ENCODE results near the gene PROS1. TPM values are rescaled to one million over a fixed set of nuclear protein-coding genes. Genes with fewer than 3 reads are reported as not detected.
A peak's percentile ranks its signal among the peaks of the same experiment; 100 is the strongest.
"Not testable (repeated sequence)": the region's sequence is repeated elsewhere in the genome, so short reads cannot be mapped to it uniquely, and the experiment has no call there.

The PROS1 gene
- total and polyA plus RNA-seq, 4 experiments from 2014 or later = not detected

DNA sequence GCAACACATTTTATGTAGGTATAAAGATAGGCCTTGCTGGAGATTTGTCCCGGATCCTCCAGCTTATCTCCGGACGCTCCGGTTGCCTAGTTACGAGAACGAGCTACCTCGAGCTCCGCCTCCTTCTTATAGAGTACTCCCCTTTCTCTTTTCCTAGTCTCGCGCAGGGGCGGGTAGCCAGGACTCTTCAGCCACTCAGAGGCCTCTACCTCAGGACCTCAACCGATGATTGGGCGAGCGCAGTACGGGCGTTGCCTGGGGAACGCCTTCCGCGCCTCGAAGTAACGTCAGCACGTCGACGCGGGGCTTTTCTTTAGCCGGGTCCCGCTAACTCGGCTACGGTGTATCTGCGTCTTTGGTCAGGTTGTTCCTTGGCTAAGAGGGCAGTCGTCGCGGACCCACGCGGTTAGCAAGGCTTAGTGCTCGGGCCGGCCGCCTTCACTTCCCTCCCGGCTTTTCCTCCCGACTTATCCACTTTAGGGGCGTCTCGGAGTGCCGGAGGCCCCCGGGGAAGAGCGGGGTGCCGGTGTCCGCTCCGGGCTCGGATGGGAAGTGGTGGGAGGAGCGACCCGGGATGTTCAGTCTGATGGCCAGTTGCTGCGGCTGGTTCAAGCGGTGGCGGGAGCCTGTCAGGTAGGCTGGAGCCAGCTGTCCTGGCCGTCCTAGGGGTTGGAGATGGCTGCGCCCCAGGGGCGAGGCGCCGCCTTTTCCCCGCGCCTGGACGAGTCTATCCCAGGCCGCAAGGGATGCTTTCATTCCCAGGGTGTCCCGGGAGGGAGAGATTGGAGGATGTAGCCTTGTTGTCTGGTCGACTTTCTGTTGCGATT lies 6.4 kb upstream of the PROS1 start, which contains the start of gene ARL13B:
TSS of gene ARL13B (plus strand) at position 306 of the 827 bp plus-strand sequence. CDS start at position 575, 269 bp downstream.
- DNase-seq = peak; percentile 91 to 97 (median 94)
- peak within 1 kb of the TSS; percentile 93 for H3K27ac ChIP-seq (ENCODE audit: low read depth, low read length)
- no peaks in the 10 kb centered on the region for H3K36me3 ChIP-seq (ENCODE audit: insufficient read depth, low read length)
- H3K27me3 Mint-ChIP-seq = no peaks in the 10 kb centered on the region
- no peaks in the 10 kb centered on the region for H3K9me3 Mint-ChIP-seq
- no peaks in the 10 kb centered on the region for H3K27me3 ChIP-seq (ENCODE audit: insufficient read depth, low read length)
- H3K4me3 ChIP-seq (ENCODE audit: low read length in 2 of 2) = peak within 1 kb of the TSS; percentile 78 to 98
- peak within 1 kb of the TSS; percentile 92 to 97 (median 94) for H3K27ac Mint-ChIP-seq
- ChIA-PET POLR2A (ENCODE audit: partially characterized antibody) (interaction anchor here (1.3 to 2.9 kb wide), 2 partner anchors 15 to 83 kb away, joined by 3 to 21 read pairs; partner anchors contain the start of genes DHFR2 and NSUN3), CTCF (ENCODE audit: partially characterized antibody) (interaction anchor here (0.5 to 2.7 kb wide), 4 partner anchors 12 to 275 kb away, joined by 4 to 10 read pairs (median 6); no protein-coding TSS in a partner anchor)
- H3K4me1 Mint-ChIP-seq = peaks cover 11 to 26% (median 23%) of the 10 kb centered on the region in 4 donors
- intact Hi-C loops (cut with micrococcal nuclease) = loop anchor here (1.0 kb wide), 1 partner anchor 83 kb away; the partner anchor contains the start of gene NSUN3
- peaks cover 0 to 3% of the 10 kb centered on the region in 2 donors for H3K36me3 Mint-ChIP-seq
- peak within 1 kb of the TSS; percentile 80 to 94 (median 90) for H3K4me3 Mint-ChIP-seq
- H3K9me3 ChIP-seq (ENCODE audit: control insufficient read depth in 1 of 2, low read length in 2 of 2) = no peaks in the 10 kb centered on the region
- peaks cover 16% of the 10 kb centered on the region for H3K4me1 ChIP-seq (ENCODE audit: insufficient read depth, low read length)

GRCh38 chr3:93969997-93970396 lies 3.7 kb downstream of the PROS1 start:
- H3K36me3 Mint-ChIP-seq = no peaks in the 10 kb centered on the region
- peaks cover 16% of the 10 kb centered on the region for H3K4me1 ChIP-seq (ENCODE audit: insufficient read depth, low read length)
- H3K9me3 Mint-ChIP-seq = peaks cover 0 to 3% (median 0%) of the 10 kb centered on the region in 8 donors
- H3K27me3 ChIP-seq (ENCODE audit: insufficient read depth, low read length) = no peaks in the 10 kb centered on the region
- H3K27me3 Mint-ChIP-seq = peaks cover 10 to 12% of the 10 kb centered on the region in 2 donors
- H3K4me1 Mint-ChIP-seq = peaks cover 8 to 12% (median 10%) of the 10 kb centered on the region in 4 donors
- H3K36me3 ChIP-seq (ENCODE audit: insufficient read depth, low read length) = no peaks in the 10 kb centered on the region
- intact Hi-C loops (cut with micrococcal nuclease) = no loop called here
- H3K27ac Mint-ChIP-seq = no peak overlapping the region
- no peak overlapping the region for H3K4me3 ChIP-seq (ENCODE audit: low read length in 2 of 2)
- no peak overlapping the region for H3K27ac ChIP-seq (ENCODE audit: low read depth, low read length)
- CTCF ChIA-PET (ENCODE audit: partially characterized antibody) = interaction anchor here (1.5 kb wide), 1 partner anchor 8 kb away, joined by 4 read pairs; no protein-coding TSS in a partner anchor
- DNase-seq = no peak
- POLR2A ChIA-PET (ENCODE audit: partially characterized antibody) = no interaction called here
- no peaks in the 10 kb centered on the region for H3K9me3 ChIP-seq (ENCODE audit: control insufficient read depth in 1 of 2, low read length in 2 of 2)
- no peak overlapping the region for H3K4me3 Mint-ChIP-seq

DNA sequence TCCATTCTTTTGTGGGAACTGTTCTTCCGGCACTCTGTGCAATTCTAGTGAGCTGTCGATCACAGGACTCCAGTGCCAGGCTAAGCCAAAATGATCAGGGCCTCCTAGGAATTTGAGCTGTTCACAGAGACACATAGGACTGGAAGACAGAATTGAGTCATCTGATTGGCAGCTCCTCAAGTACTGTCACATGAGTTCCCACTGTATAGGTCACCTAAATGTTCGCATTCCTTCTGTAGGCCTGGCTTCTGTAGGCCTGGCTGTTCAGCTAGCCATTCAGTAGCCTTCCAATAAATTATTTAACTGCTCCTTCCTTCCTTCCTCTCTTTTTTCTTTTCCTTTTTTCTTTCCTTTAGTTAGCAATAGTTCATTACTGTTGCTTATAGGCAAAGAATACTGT lies 4.3 kb downstream of the PROS1 start:
- Histone ChIP-seq H3K9me3 (ENCODE audit: control insufficient read depth in 1 of 2, low read length in 2 of 2) (no peaks in the 10 kb centered on the region), H3K4me3 (ENCODE audit: low read length in 2 of 2) (no peak overlapping the region), H3K27me3 (ENCODE audit: insufficient read depth, low read length) (no peaks in the 10 kb centered on the region), H3K27ac (ENCODE audit: low read depth, low read length) (no peak overlapping the region), H3K36me3 (ENCODE audit: insufficient read depth, low read length) (no peaks in the 10 kb centered on the region), H3K4me1 (ENCODE audit: insufficient read depth, low read length) (peaks cover 16% of the 10 kb centered on the region)
- POLR2A ChIA-PET (ENCODE audit: partially characterized antibody) = no interaction called here
- intact Hi-C loops (cut with micrococcal nuclease) = no loop called here
- CTCF ChIA-PET (ENCODE audit: partially characterized antibody) = no interaction called here
- H3K27me3 Mint-ChIP-seq = peaks cover 10 to 15% of the 10 kb centered on the region in 2 donors
- H3K4me3 Mint-ChIP-seq = no peak overlapping the region
- H3K9me3 Mint-ChIP-seq = peaks cover 0 to 3% (median 0%) of the 10 kb centered on the region in 8 donors
- DNase-seq = no peak
- H3K36me3 Mint-ChIP-seq = no peaks in the 10 kb centered on the region
- no peak overlapping the region for H3K27ac Mint-ChIP-seq
- peaks cover 8 to 12% (median 10%) of the 10 kb centered on the region in 4 donors for H3K4me1 Mint-ChIP-seq

DNA sequence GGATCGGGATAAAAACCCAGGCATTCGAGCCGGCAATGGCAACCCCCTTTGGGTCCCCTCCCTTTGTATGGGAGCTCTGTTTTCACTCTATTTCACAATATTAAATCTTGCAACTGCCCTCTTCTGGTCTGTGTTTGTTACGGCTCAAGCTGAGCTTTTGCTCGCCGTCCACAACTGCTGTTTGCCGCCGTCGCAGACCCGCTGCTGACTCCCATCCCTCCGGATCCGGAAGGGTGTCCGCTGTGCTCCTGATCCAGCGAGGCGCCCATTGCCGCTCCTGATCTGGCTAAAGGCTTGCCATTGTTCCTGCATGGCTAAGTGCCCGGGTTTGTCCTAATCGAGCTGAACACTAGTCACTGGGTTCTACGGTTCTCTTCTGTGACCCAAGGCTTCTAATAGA lies 8.6 kb downstream of the PROS1 start:
- H3K4me3 ChIP-seq (ENCODE audit: low read length in 2 of 2); intact Hi-C loops (cut with micrococcal nuclease); H3K4me3 Mint-ChIP-seq; H3K27me3 ChIP-seq (ENCODE audit: insufficient read depth, low read length); H3K9me3 Mint-ChIP-seq; POLR2A ChIA-PET (ENCODE audit: partially characterized antibody); H3K4me1 ChIP-seq (ENCODE audit: insufficient read depth, low read length); H3K36me3 ChIP-seq (ENCODE audit: insufficient read depth, low read length); H3K27me3 Mint-ChIP-seq; H3K27ac ChIP-seq (ENCODE audit: low read depth, low read length); H3K4me1 Mint-ChIP-seq; H3K36me3 Mint-ChIP-seq; H3K27ac Mint-ChIP-seq; DNase-seq; H3K9me3 ChIP-seq (ENCODE audit: control insufficient read depth in 1 of 2, low read length in 2 of 2): not testable (repeated sequence)
- CTCF ChIA-PET (ENCODE audit: partially characterized antibody) = interaction anchor here (0.6 to 1.1 kb wide), 2 partner anchors 28 to 104 kb away, joined by 3 read pairs; no protein-coding TSS in a partner anchor

DNA sequence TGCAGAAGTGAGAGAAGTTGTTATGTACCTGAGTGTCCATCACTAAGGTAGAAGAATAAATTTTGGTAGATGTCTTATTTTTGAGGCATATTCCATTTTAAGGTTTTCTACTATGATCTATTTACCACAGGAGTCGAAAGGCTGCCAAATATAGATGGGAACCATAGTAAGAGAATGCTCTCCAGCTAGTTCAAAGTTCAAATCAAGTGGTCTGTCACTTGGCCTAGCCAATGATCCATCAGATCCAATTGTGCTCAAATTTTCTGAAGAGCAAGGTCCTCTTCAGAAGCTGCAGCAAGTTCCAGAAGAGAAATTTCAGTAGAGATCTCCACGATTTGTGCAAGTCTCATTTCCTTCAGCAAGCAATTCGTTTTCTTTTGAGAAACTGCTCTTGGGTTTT lies 10.9 kb downstream of the PROS1 start:
- no peaks in the 10 kb centered on the region for H3K9me3 ChIP-seq (ENCODE audit: control insufficient read depth in 1 of 2, low read length in 2 of 2)
- no peaks in the 10 kb centered on the region for H3K27me3 ChIP-seq (ENCODE audit: insufficient read depth, low read length)
- no peaks in the 10 kb centered on the region for H3K4me1 ChIP-seq (ENCODE audit: insufficient read depth, low read length)
- ChIA-PET CTCF (ENCODE audit: partially characterized antibody) (no interaction called here), POLR2A (ENCODE audit: partially characterized antibody) (interaction anchor here (1.2 kb wide), 1 partner anchor 8 kb away, joined by 3 read pairs; no protein-coding TSS in a partner anchor)
- Mint-ChIP-seq H3K4me3 (no peak overlapping the region), H3K27me3 (peaks cover 5 to 10% of the 10 kb centered on the region in 2 donors), H3K36me3 (no peaks in the 10 kb centered on the region), H3K27ac (no peak overlapping the region), H3K4me1 (no peaks in the 10 kb centered on the region), H3K9me3 (peaks cover 0 to 3% (median 0%) of the 10 kb centered on the region in 8 donors)
- intact Hi-C loops (cut with micrococcal nuclease) = no loop called here
- H3K36me3 ChIP-seq (ENCODE audit: insufficient read depth, low read length) = no peaks in the 10 kb centered on the region
- H3K27ac ChIP-seq (ENCODE audit: low read depth, low read length) = no peak overlapping the region
- H3K4me3 ChIP-seq (ENCODE audit: low read length in 2 of 2) = no peak overlapping the region
- DNase-seq = no peak

- Histone ChIP-seq H3K36me3 (ENCODE audit: insufficient read depth, low read length) (no peaks in the 10 kb centered on the region), H3K4me1 (ENCODE audit: insufficient read depth, low read length) (no peaks in the 10 kb centered on the region), H3K4me3 (ENCODE audit: low read length in 2 of 2) (no peak overlapping the region), H3K27me3 (ENCODE audit: insufficient read depth, low read length) (no peaks in the 10 kb centered on the region), H3K9me3 (ENCODE audit: control insufficient read depth in 1 of 2, low read length in 2 of 2) (no peaks in the 10 kb centered on the region), H3K27ac (ENCODE audit: low read depth, low read length) (no peak overlapping the region)
- intact Hi-C loops (cut with micrococcal nuclease) = no loop called here
- CTCF ChIA-PET (ENCODE audit: partially characterized antibody) = interaction anchor here (1.8 kb wide), 1 partner anchor 9 kb away, joined by 4 read pairs; no protein-coding TSS in a partner anchor
- no peak overlapping the region for H3K4me3 Mint-ChIP-seq
- no peak for DNase-seq
- H3K27me3 Mint-ChIP-seq = peaks cover 5 to 13% of the 10 kb centered on the region in 2 donors
- H3K9me3 Mint-ChIP-seq = peaks cover 0 to 3% (median 0%) of the 10 kb centered on the region in 8 donors
- POLR2A ChIA-PET (ENCODE audit: partially characterized antibody) = interaction anchor here (1.2 kb wide), 1 partner anchor 9 kb away, joined by 3 read pairs; no protein-coding TSS in a partner anchor
- no peak overlapping the region for H3K27ac Mint-ChIP-seq
- H3K4me1 Mint-ChIP-seq = no peaks in the 10 kb centered on the region
- no peaks in the 10 kb centered on the region for H3K36me3 Mint-ChIP-seq
Observed at GRCh38 chr3:93961489-93961888, 12.2 kb downstream of the PROS1 start.

DNA sequence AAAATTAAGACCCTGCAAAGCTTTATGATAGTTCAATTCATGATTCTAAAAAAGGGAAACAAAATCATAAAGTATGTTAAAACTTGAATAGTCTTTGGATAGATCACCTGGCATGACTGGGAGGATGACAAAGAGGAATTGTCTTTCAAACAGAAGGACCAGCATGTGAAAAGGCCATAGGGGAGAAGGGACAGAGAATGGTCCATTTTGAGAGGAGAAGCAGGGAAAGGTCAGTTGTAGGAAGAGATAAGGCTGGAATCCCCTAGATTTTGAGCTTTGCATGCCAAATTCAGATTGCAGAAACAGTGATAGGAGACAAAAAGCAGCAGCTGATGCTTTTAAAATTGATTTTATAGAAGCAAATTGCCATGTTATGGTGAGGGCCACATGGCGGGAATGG lies 12.7 kb downstream of the PROS1 start:
- no peak overlapping the region for H3K27ac Mint-ChIP-seq
- no peaks in the 10 kb centered on the region for H3K4me1 Mint-ChIP-seq
- H3K9me3 ChIP-seq (ENCODE audit: control insufficient read depth in 1 of 2, low read length in 2 of 2) = no peaks in the 10 kb centered on the region
- H3K36me3 ChIP-seq (ENCODE audit: insufficient read depth, low read length) = no peaks in the 10 kb centered on the region
- CTCF ChIA-PET (ENCODE audit: partially characterized antibody) = interaction anchor here (1.8 kb wide), 1 partner anchor 9 kb away, joined by 4 read pairs; no protein-coding TSS in a partner anchor
- intact Hi-C loops (cut with micrococcal nuclease) = no loop called here
- peaks cover 0 to 3% (median 0%) of the 10 kb centered on the region in 8 donors for H3K9me3 Mint-ChIP-seq
- peaks cover 5 to 13% of the 10 kb centered on the region in 2 donors for H3K27me3 Mint-ChIP-seq
- POLR2A ChIA-PET (ENCODE audit: partially characterized antibody) = no interaction called here
- H3K27ac ChIP-seq (ENCODE audit: low read depth, low read length) = no peak overlapping the region
- no peak overlapping the region for H3K4me3 ChIP-seq (ENCODE audit: low read length in 2 of 2)
- H3K36me3 Mint-ChIP-seq = no peaks in the 10 kb centered on the region
- H3K4me3 Mint-ChIP-seq = no peak overlapping the region
- DNase-seq = no peak
- H3K4me1 ChIP-seq (ENCODE audit: insufficient read depth, low read length) = no peaks in the 10 kb centered on the region
- H3K27me3 ChIP-seq (ENCODE audit: insufficient read depth, low read length) = no peaks in the 10 kb centered on the region

Measured in CD4-positive, alpha-beta memory T cell (primary cell).